GM12865 (cell line): ENCODE results near the gene SIM1.

Experiments used
- DNase-seq: peaks from one replicate; pipeline ENCODE4 v3.0.0; 2010; ENCODE audit warnings: low read depth
- H3K4me3 ChIP-seq: 2 replicates; pipeline ENCODE4 v1.5.1; 2011; ENCODE audit warnings: mild to moderate bottlenecking, low read depth, low read length, control low read depth
- CTCF ChIP-seq: IDR thresholded peaks from 2 replicates; pipeline ENCODE4 v1.5.1; 2011; ENCODE audit warnings: low read length, control low read depth, low read depth, inconsistent platforms; ENCODE audit not compliant: insufficient read depth; ENCODE audit errors: missing control alignments

The SIM1 gene

DNA sequence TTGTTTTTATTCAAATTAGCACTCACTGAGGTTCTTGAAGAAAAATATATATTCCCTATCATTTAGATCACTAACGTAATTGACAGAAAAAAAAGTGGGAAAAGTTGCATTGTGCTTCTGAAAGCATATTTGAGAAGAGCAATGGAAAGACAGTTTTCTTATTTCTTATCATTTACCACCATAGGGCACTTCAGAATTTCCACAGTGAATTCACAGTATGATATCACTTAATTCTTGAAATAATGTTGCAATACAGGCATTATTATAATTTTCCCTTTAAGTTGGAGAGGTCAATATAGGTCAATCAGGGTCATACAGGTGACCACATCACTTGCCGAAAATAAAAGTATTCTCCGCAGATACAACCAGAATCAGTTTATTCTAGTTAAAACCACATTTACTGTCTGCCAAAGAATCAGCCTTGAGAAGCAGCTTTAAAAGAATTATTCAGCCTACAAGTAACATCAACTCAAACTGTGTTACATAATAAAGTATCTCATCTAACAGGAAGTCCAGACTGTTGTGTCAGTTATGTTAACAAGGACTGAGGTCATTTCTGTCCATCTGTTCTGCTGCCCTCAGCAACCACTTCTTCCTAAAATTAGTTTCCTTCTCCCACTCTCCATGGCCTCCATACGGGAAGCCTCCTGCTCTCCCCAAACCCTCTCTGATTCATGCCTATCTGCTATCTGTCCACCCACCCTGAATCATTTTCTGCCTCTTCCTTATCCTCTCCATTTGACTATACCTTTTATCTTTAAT, 121.2 kb downstream of the SIM1 start:
- no peak for DNase-seq
- TF ChIP-seq CTCF: no peak
- H3K4me3 ChIP-seq: no peak overlapping the region

DNA sequence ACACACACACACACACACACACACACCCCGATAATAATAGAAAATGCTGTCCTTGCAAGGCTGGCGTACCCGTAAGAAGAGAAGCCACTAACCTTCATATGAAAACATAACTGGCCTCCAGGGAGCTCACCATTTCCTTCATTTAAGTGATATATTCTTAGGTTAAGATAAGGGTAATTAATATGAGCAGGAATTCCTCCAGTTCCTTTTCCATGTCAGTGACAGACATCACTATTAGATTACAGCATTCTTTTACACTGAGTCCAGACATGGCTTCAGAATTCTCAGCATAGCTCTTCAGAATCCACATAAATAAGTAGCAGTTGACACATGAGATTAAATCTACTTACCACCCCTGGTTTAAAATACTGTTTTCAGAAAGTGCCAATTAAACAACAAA, 121.9 kb downstream of the SIM1 start:
- TF ChIP-seq CTCF: no peak
- no peak for DNase-seq
- H3K4me3 ChIP-seq: no peak overlapping the region

GRCh38 chr6:100339574-100340255, 125.0 kb downstream of the SIM1 start:
- no peak for TF ChIP-seq CTCF

GRCh38 chr6:100338090-100338489, 126.6 kb downstream of the SIM1 start:
- TF ChIP-seq CTCF: no peak
- DNase-seq: peak; percentile 5
- no peak overlapping the region for H3K4me3 ChIP-seq

More at GRCh38 chr6:100339574-100340255, 125.0 kb downstream of the SIM1 start:
- no peak overlapping the region for H3K4me3 ChIP-seq
- DNase-seq: no peak

- no peak for TF ChIP-seq CTCF
- no peak overlapping the region for H3K4me3 ChIP-seq
- no peak for DNase-seq
Measured at GRCh38 chr6:100336876-100337275, 127.8 kb downstream of the SIM1 start.

- H3K4me3 ChIP-seq: no peak overlapping the region
- TF ChIP-seq CTCF: no peak
Measured at GRCh38 chr6:100335991-100336390, 128.7 kb downstream of the SIM1 start.

More at GRCh38 chr6:100335991-100336390, 128.7 kb downstream of the SIM1 start:
- no peak for DNase-seq
